SK-MEL-5 (cell line): Measurements from ENCODE around the gene SH3D19. TPM values are rescaled to one million over a fixed set of nuclear protein-coding genes. Genes with fewer than 3 reads are reported as not detected.

Experiments used
- DNase-seq: peaks from one replicate; pipeline ENCODE4 v3.0.0-alpha.2; 2016; ENCODE audit warnings: low read depth, low spot score
- in situ Hi-C: cut with HindIII; loops from 2 replicates; pipeline ENCODE4 v1.10.0; 2016; ENCODE audit warnings: low sequenced_read_pairs, high pct_unique_total_duplicates, low pct_unique_long_range_greater_than_20kb
- total RNA-seq: library from RNA; depleted of rRNA; stranded (reverse); fragments of >200 nt; shearing (Covaris generic); gene quantifications from 2 replicates; pipeline ENCODE4 v1.2.3, GENCODE V29; 2014

The SH3D19 gene
- total RNA-seq, 1 experiment from 2014 or later: 16.0 TPM

GRCh38 chr4:151223465-151223864 lies 101.9 kb downstream of the SH3D19 start:
- DNase-seq: no peak
- in situ Hi-C loops: no loop called here

DNA sequence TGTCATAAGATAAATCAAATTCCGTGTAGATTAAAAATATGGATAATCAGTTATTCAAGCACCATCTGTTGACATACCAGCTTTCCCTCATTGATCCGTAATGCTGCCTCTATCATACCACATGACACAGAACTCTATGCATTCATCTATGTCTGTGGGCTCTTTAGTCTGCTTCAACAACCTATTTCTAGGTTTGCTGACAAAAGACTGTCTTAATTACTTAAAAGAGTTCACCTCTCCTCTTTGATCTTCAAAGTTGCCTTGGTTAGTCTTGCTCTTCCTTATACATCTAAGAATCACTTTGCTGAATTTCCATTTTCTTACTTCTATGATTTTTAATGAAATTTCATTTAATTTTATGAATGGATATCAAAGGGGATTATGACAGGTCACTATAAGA lies 105.5 kb downstream of the SH3D19 start:
- no peak for DNase-seq
- in situ Hi-C loops: no loop called here

DNA sequence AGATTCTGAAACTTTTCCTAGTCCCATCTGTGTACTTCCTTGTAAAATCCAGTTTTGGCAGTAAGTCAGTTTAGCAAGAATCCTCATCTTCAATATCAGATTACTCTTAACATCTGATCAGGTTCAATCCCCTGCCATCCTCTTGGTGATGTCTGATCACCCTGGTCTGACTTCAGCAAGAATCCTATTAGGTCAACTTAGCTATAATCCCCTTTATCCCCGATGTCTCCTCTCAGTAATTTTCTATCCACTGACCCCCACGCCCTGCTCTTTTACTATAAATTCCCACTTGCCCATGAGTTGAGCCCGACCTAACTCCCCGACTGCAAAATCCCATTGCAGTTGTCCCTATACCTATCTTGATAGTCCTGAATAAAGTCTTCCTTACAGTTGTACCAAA lies 106.3 kb downstream of the SH3D19 start:
- in situ Hi-C loops: no loop called here

GRCh38 chr4:151218343-151218742 lies 107.1 kb downstream of the SH3D19 start:
- in situ Hi-C loops: no loop called here
- no peak for DNase-seq

More for the DNA sequence above, 106.3 kb downstream of the SH3D19 start:
- no peak for DNase-seq

DNA sequence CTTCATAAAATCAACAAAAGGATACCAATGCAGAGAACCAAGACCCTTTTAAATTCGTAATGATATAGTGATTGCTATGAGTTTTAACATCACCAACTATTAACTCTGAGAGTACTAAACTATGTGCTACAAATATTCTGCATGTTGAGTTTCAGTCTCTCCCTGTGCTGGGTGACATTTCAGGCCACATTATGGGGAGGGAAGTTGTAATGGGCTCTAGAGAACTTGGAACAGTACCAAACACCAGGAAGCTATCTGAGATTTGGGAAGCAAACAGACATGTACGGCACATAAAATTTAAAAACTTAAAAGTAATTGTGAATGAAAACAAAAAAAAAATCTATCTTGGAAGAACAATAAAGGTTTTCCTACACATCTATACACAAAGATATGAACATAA lies 108.1 kb downstream of the SH3D19 start:
- DNase-seq: no peak
- in situ Hi-C loops: no loop called here

DNA sequence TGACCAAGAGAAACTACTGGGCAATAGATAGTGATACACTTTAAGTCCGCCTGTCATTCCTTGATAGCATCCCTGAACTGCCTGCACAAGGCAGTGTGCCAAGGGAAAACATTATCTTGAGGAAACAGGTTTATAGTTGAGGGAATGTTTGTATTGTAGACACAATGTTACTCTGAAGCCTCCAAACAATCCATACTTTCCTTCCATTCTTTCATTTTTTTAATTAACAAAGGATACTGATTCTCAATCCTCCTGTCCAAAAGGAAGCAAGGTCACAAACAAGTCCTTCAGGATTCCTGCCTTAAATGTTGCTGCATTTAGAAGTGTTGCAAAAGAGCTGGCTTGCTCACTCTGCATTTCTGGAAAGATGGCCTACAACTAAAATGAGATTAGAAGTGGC lies 110.1 kb downstream of the SH3D19 start:
- in situ Hi-C loops: no loop called here
- no peak for DNase-seq

DNA sequence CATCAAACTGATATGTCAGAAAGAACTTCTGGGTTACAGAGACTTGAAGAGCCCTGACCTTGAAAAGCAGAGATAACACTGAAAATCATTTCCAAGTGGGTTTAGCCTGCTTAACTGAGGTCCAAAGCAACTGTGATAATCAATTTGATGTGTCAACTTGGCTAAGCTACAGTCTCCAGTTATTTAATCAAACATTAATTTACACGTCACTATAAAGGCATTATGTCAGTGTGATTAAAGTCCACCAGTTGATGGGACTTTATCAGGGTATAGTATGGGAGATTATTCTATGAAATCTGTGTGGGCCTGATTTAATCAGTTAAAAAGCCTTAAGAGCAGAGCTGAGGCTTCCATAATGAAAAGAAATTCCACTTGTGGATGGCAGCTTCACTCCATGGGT lies 117.5 kb downstream of the SH3D19 start:
- no peak for DNase-seq
- in situ Hi-C loops: no loop called here

- in situ Hi-C loops: no loop called here
Observed at GRCh38 chr4:151207186-151207585, 118.2 kb downstream of the SH3D19 start.

GRCh38 chr4:151206241-151207005 lies 119.0 kb downstream of the SH3D19 start:
- DNase-seq: peak; percentile 47
- in situ Hi-C loops: no loop called here

More at GRCh38 chr4:151207186-151207585, 118.2 kb downstream of the SH3D19 start:
- DNase-seq: no peak

DNA sequence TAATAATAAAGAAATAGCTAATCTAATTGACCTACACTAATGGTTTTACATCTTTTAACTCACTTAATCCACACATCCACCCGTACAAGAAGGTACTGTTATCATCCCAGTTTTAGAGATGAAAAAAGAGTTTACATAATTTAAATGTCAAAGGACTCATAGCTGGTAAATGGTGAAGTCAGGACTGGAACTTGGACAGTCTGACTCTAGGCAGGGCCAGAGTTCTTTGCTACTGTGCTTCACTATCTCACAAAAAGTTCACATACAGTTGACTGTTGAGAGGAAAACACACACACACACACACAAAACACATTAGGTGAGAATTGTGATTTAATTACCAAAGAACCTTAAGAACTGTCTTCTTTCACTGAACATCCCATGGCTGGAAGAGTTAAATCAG lies 119.7 kb downstream of the SH3D19 start:
- no peak for DNase-seq
- in situ Hi-C loops: no loop called here

- peak; percentile 55 for DNase-seq
- in situ Hi-C loops: no loop called here
Observed at GRCh38 chr4:151204925-151205524, 120.4 kb downstream of the SH3D19 start.

DNA sequence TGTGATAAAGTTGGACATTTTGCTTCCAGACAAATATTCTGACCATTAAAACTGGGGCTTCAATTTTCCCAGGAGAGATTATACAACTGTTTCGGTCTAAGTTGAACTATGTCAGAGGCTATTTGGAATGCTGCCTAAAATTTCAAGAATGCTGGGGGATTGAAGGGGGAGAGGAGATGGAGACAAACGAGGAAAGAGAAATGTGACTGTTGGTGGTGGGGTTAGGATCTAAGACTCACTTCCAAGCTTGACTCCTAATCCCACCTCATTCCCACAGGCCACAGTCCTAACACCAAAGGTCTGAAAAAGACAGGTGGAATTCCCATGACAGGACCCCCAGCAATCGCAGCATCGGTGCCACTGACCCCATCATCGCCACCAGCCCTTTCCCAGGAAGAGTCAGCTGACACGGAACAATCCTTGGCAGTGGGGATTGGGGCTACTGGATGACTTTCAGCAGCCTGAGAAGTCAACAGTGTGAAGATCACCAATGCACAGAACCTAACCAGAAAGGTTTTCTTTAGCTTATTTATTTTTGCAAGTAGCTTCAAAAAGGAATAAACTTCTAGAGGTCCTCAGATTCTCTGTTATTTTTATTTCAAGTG lies 122.5 kb downstream of the SH3D19 start:
- no peak for DNase-seq
- in situ Hi-C loops: no loop called here

DNA sequence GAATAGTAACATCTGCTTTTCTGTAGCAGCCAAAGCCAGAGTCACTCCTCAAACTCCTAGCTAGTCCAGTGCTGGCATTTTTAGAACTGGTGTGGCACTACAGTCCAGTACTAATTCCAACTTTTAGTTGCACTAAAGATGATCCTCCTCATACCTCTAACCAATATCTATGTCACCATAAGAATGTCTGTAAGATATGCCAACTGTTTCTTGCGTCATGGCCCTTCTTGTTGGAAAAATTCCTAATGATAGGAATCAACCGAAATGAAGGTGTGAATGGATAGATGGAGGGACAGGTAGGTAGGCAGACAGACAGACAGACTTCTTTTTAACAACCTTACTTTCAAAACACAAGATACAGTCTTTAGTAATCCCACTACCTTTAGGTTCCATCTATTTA lies 123.0 kb downstream of the SH3D19 start:
- DNase-seq: no peak
- in situ Hi-C loops: no loop called here

DNA sequence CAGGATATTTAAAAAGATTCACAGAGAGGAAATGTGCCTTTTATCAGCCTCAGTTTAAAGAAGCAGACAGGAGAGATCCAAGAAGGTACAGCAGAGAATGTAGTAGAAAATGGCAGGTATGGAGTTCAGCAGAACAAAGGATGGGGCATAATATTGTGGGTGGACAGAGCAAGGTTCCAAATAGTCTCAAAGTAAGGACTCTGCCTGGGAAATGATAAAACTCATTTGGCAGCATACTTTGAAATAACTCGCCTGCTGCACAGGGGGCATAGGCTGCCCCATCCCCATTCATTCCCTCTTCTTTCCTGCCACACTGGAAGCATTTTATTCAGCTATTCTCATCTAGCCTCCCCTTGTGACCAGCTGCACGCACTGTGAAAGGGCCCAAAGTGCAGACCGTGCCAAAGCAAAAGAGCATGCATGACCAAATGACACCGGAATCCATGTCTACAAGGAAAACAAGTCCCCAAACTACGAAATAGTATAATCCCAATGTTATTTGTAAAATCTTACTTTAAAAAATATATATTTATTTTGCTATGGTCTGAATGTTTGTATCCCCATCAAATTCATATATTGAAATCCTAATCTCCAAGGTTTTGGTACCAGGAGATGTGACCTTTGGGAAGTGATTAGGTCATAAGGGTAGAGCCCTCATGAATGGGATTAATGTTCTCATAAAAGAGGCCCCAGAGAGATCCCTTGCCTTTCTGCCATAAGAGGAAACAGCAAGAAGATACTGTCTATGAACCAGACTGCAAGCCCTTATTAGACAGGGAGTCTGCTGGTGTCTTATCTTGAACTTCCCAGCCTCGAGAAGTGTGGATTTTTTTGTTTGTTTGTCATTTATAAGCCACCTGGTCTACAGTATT lies 125.8 kb downstream of the SH3D19 start:
- DNase-seq: peak; percentile 94
- in situ Hi-C loops: no loop called here

DNA sequence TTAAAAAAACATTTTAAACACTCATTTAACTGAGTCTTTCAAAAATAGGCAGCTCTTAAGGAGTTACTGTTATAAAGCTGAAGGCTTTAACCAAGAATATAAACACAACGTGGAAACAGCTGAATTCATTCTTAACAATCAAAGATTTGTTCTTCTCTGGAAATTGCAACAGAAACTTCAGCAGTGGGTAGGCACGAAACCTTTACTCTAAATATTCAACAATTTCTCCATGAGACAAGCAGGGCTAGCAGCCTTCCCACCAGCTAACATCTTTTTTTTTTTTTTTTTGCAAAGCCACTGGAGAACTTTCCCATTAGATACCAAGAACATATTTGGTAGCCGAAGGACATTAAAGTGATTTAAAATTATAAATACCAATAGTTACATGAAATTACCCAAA lies 126.7 kb downstream of the SH3D19 start:
- in situ Hi-C loops: no loop called here

DNA sequence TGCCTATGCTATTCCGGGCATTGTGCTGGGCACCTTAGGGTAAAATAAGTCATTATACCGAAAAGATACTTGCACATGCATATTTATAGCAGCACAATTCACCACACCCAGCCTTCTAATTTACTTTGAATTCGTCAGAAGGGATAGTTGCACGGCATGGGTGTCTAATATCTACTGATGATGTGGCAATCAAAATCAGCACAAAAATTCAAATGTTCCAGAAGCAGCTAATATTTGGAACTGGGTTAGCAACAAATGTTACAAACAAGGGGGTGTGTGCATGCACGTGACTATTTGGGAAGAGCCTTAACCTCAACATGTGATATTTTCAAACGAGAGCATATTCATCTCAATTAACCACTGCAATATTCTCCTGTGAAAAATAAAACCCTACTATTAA lies 128.2 kb downstream of the SH3D19 start:
- in situ Hi-C loops: no loop called here
- DNase-seq: peak; percentile 35

More for the DNA sequence above, 126.7 kb downstream of the SH3D19 start:
- peak; percentile 86 for DNase-seq

DNA sequence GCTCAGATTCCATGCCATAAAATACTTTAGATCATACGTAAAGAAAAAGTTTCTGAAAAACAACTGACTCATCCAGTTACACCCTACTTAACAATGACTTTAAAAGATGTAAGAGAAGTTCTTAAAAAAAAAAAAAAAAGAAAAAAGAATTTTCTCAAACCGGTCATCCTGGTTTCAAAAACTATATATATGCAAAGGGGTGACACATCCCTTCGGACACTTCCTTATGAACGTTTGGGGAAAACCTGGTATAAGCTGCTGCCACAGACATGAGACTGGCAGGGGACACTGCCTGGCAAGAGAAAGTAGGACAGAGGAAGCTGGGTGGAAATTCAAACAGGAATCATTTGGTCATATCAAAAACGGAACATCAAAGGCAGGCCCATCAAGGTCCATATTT lies 129.6 kb downstream of the SH3D19 start:
- in situ Hi-C loops: no loop called here
- no peak for DNase-seq

- in situ Hi-C loops: no loop called here
Observed at GRCh38 chr4:151193414-151193813, 132.0 kb downstream of the SH3D19 start.

More at GRCh38 chr4:151193414-151193813, 132.0 kb downstream of the SH3D19 start:
- DNase-seq: no peak
